Activated CD4-positive, alpha-beta T cell treated with anti-CD3 and anti-CD28 coated beads for 36 hours (primary cell): Measurements from ENCODE around the gene PLEKHH3. TPM values are rescaled to one million over a fixed set of nuclear protein-coding genes. Genes with fewer than 3 reads are reported as not detected.
"Not testable (repeated sequence)": the region's sequence is repeated elsewhere in the genome, so short reads cannot be mapped to it uniquely, and the experiment has no call there.

ENCODE experiments used
- ATAC-seq: fragments of 200-7000 bp; cut with Tn5 transposase; one replicate; pipeline ENCODE4 v1.10.0; 2021; ENCODE audit warnings: mild to moderate bottlenecking, moderate library complexity
- CTCF ChIA-PET: fragments of 350-600 bp; sonication (Branson Sonifier 250); formaldehyde crosslinking; loops from one replicate; lab custom pipeline; 2021; ENCODE audit warnings: antibody characterized with exemption; lab: Charles Lee
- POLR2A ChIA-PET: fragments of 350-600 bp; sonication (Branson Sonifier 250); formaldehyde crosslinking; loops from one replicate; lab custom pipeline; 2021; ENCODE audit warnings: antibody characterized with exemption, inconsistent platforms; lab: Charles Lee
- DNase-seq: peaks from one replicate; pipeline ENCODE4 v3.0.0-alpha.2; 2020
- H3K27ac Mint-ChIP-seq: one replicate; pipeline ENCODE4 v1.8.0; 2021; ENCODE audit warnings: mixed read lengths
- H3K27me3 Mint-ChIP-seq: one replicate; pipeline ENCODE4 v1.8.0; 2021; ENCODE audit warnings: mixed read lengths
- H3K36me3 Mint-ChIP-seq: one replicate; pipeline ENCODE4 v1.8.0; 2021; ENCODE audit warnings: low read depth, mixed read lengths
- H3K4me1 Mint-ChIP-seq: one replicate; pipeline ENCODE4 v1.8.0; 2021; ENCODE audit warnings: mixed read lengths
- H3K4me3 Mint-ChIP-seq: one replicate; pipeline ENCODE4 v1.8.0; 2021; ENCODE audit warnings: mild to moderate bottlenecking, moderate library complexity, mixed read lengths
- H3K9me3 Mint-ChIP-seq: one replicate; pipeline ENCODE4 v1.8.0; 2021; ENCODE audit warnings: low read depth, mixed read lengths
- intact Hi-C, 2 experiments: fragments of 100-400 bp; cut with DNase I in 1 of 2; cut with micrococcal nuclease in 1 of 2; formaldehyde crosslinking; loops; one replicate each; pipeline versions ENCODE4 v1.14.2 to v1.15.1; 2022 to 2024; cut with DNase I, micrococcal nuclease
- microRNA-seq: library from miRNA; unstranded; fragments of <30 nt; microRNA quantifications from one replicate; pipeline ENCODE4 v1.2.0, GENCODE V29; 2021; ENCODE audit warnings: borderline replicate concordance
- total RNA-seq, 2 experiments: library from RNA; stranded (reverse); gene quantifications; one replicate each; pipeline ENCODE4 v1.2.3, GENCODE V29; 2021

The PLEKHH3 gene
- total RNA-seq, 2 experiments from 2014 or later = 0.73 to 0.97 TPM

GRCh38 chr17:42629411-42630009 is 47.3 kb downstream of the PLEKHH3 start:
- Mint-ChIP-seq H3K36me3 (no peaks in the 10 kb centered on the region), H3K4me3 (no peak overlapping the region), H3K4me1 (no peaks in the 10 kb centered on the region), H3K9me3 (no peaks in the 10 kb centered on the region), H3K27me3 (no peaks in the 10 kb centered on the region), H3K27ac (no peak overlapping the region)
- POLR2A ChIA-PET = no interaction called here
- CTCF ChIA-PET = interaction anchor here (0.7 kb wide), 1 partner anchor 51 kb away, joined by 3 read pairs; no protein-coding TSS in a partner anchor
- DNase-seq = no peak
- intact Hi-C loops = no loop called here
- ATAC-seq = no peak

DNA sequence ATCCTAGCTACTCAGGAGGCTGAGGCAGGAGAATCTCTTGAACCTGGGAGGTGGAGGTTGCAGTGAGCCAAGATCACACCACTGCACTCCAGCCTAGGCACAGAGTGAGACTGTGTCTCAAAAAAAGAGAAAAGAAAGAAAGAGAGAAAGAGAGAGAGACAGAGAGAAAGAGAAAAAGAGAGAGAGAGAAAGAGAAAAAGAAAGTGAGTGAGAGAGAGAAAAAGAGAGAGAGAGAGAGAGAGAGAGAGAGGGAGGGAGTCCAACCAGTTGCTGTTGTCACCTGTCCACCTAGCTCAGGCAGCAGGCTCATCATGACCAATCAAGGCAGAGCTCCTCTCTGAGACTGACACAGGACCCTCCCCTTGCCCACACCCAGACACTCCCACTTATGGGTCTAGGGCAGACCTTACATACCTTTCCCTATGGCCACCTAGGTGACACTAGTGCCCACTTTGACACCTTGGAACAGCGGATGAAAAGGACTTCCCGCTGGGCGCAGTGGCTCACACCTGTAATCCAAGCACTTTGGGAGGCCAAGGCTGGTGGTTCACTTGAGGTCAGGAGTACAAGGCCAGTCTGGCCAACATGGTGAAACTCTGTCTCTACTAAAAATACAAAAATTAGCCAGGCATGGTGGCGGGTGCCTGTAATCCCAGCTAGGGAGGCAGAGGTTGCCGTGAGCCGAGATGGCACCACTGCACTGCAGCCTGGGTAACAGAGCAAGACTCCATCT is 49.6 kb downstream of the PLEKHH3 start:
- H3K27ac Mint-ChIP-seq, H3K9me3 Mint-ChIP-seq, H3K36me3 Mint-ChIP-seq, ATAC-seq, intact Hi-C loops, H3K4me1 Mint-ChIP-seq, DNase-seq, H3K27me3 Mint-ChIP-seq, H3K4me3 Mint-ChIP-seq: not testable (repeated sequence)
- ChIA-PET POLR2A (interaction anchor here (0.6 kb wide), 1 partner anchor 19 kb away, joined by 4 read pairs; no protein-coding TSS in a partner anchor), CTCF (interaction anchor here (0.7 kb wide), 1 partner anchor 35 kb away, joined by 3 read pairs; no protein-coding TSS in a partner anchor)

- Mint-ChIP-seq H3K36me3 (no peaks in the 10 kb centered on the region), H3K4me3 (no peak overlapping the region), H3K4me1 (peaks cover 2% of the 10 kb centered on the region), H3K9me3 (no peaks in the 10 kb centered on the region), H3K27ac (no peak overlapping the region), H3K27me3 (no peaks in the 10 kb centered on the region)
- no peak for ATAC-seq
- no peak for DNase-seq
- ChIA-PET POLR2A (interaction anchor here (0.7 kb wide), 1 partner anchor 40 kb away, joined by 4 read pairs; no protein-coding TSS in a partner anchor), CTCF (interaction anchor here (0.6 to 1.8 kb wide), 4 partner anchors 16 to 961 kb away, joined by 3 to 5 read pairs (median 3); no protein-coding TSS in a partner anchor)
- intact Hi-C loops = no loop called here
Observed at GRCh38 chr17:42623732-42624596, 52.8 kb downstream of the PLEKHH3 start.

GRCh38 chr17:42623271-42623670 is 53.5 kb downstream of the PLEKHH3 start:
- ATAC-seq = no peak
- POLR2A ChIA-PET = no interaction called here
- H3K36me3 Mint-ChIP-seq = no peaks in the 10 kb centered on the region

GRCh38 chr17:42621987-42622386 is 54.8 kb downstream of the PLEKHH3 start:
- H3K9me3 Mint-ChIP-seq, H3K27ac Mint-ChIP-seq, ATAC-seq, intact Hi-C loops, DNase-seq, H3K4me1 Mint-ChIP-seq, H3K4me3 Mint-ChIP-seq, H3K36me3 Mint-ChIP-seq, H3K27me3 Mint-ChIP-seq: not testable (repeated sequence)
- CTCF ChIA-PET = interaction anchor here (0.7 kb wide), 1 partner anchor 43 kb away, joined by 4 read pairs; no protein-coding TSS in a partner anchor
- POLR2A ChIA-PET = interaction anchor here (0.6 kb wide), 1 partner anchor 73 kb away, joined by 7 read pairs; no protein-coding TSS in a partner anchor

More at GRCh38 chr17:42623271-42623670, 53.5 kb downstream of the PLEKHH3 start:
- H3K27me3 Mint-ChIP-seq = no peaks in the 10 kb centered on the region
- H3K4me1 Mint-ChIP-seq = peaks cover 2% of the 10 kb centered on the region
- CTCF ChIA-PET = interaction anchor here (0.6 to 1.8 kb wide), 3 partner anchors 15 to 841 kb away, joined by 3 to 5 read pairs (median 3); no protein-coding TSS in a partner anchor
- H3K27ac Mint-ChIP-seq = no peak overlapping the region
- DNase-seq = no peak
- H3K4me3 Mint-ChIP-seq = no peak overlapping the region
- no peaks in the 10 kb centered on the region for H3K9me3 Mint-ChIP-seq
- intact Hi-C loops = no loop called here

GRCh38 chr17:42618442-42619150 is 58.2 kb downstream of the PLEKHH3 start:
- Mint-ChIP-seq H3K4me1 (no peaks in the 10 kb centered on the region), H3K36me3 (peaks cover 21% of the 10 kb centered on the region), H3K9me3 (no peaks in the 10 kb centered on the region), H3K27me3 (no peaks in the 10 kb centered on the region), H3K4me3 (no peak overlapping the region), H3K27ac (no peak overlapping the region)
- intact Hi-C loops = no loop called here
- DNase-seq (no peak), ATAC-seq (peak; percentile 39)
- ChIA-PET CTCF (interaction anchor here (0.5 to 1.2 kb wide), 3 partner anchors 11 to 28 kb away, joined by 3 to 4 read pairs (median 3); no protein-coding TSS in a partner anchor), POLR2A (interaction anchor here (0.8 kb wide), 1 partner anchor 10 kb away, joined by 3 read pairs; no protein-coding TSS in a partner anchor)

DNA sequence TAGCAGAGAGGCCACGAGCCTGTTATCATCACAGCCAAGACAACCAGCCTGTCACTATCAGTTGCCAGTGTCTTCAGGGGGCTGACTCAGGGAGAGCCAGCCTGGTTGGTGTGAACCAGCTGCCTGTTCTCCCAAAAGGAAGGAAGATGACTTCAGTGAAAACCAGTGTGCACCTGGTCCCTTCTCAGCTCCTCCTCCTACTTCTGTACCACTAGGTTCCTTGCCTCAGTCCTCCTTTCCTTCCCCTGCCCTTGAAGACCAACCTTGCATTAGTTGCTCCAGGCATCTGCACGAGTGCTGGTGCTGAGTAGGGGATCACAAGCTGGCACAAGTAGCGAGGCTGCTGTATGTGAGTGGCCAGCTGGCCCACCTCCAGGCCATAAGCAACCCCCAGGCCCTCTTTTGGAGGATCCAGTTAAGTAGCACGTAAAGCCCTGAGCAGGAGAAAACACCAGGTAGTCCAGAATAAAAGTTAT is 58.8 kb downstream of the PLEKHH3 start:
- Mint-ChIP-seq H3K4me1 (no peaks in the 10 kb centered on the region), H3K4me3 (no peak overlapping the region), H3K27me3 (no peaks in the 10 kb centered on the region), H3K9me3 (no peaks in the 10 kb centered on the region), H3K36me3 (peaks cover 23% of the 10 kb centered on the region), H3K27ac (no peak overlapping the region)
- POLR2A ChIA-PET = interaction anchor here (0.8 kb wide), 1 partner anchor 9 kb away, joined by 3 read pairs; no protein-coding TSS in a partner anchor
- CTCF ChIA-PET = interaction anchor here (0.5 to 1.2 kb wide), 3 partner anchors 10 to 29 kb away, joined by 3 to 4 read pairs (median 3); no protein-coding TSS in a partner anchor
- no peak for ATAC-seq
- intact Hi-C loops = no loop called here
- DNase-seq = no peak

Small RNA genes within 50 kb of the gene (microRNA-seq; reads per million reads assigned to microRNA genes)
- gene MIR6780A = 1.4 reads per million

Other genes starting within 250 kb of the PLEKHH3 start
- 10 to 100 TPM; 13.3 to 15.9 TPM for gene ATP6V0A1, start 218.1 kb downstream of the PLEKHH3 start, total RNA-seq
- 10 to 100 TPM in 1 of 2 experiments, 1 to 10 TPM in 1; 9.7 to 12.5 TPM for gene NAGLU, start 140.8 kb downstream of the PLEKHH3 start, total RNA-seq
- gene HSD17B1, start 124.1 kb downstream of the PLEKHH3 start, total RNA-seq = under 1 TPM; 0.35 to 0.41 TPM
- gene COASY, start 114.8 kb downstream of the PLEKHH3 start, total RNA-seq = 100 to 1,000 TPM in 1 of 2 experiments, 10 to 100 TPM in 1; 83.3 to 105 TPM
- gene MLX, start 109.9 kb downstream of the PLEKHH3 start, total RNA-seq = 10 to 100 TPM; 38.7 to 40.7 TPM
- 10 to 100 TPM; 27.0 to 28.9 TPM for gene PSMC3IP, start 99.3 kb downstream of the PLEKHH3 start, total RNA-seq
- 10 to 100 TPM; 28.3 to 30.9 TPM for gene RETREG3, start 67.6 kb downstream of the PLEKHH3 start, total RNA-seq
- 100 to 1,000 TPM in 1 of 2 experiments, 10 to 100 TPM in 1; 76.1 to 102 TPM for gene TUBG1, start 67.3 kb downstream of the PLEKHH3 start, total RNA-seq
- gene TUBG2, start 17.7 kb downstream of the PLEKHH3 start, total RNA-seq = 1 to 10 TPM; 9.0 to 9.2 TPM
- under 1 TPM; 0.18 to 0.37 TPM for gene CCR10, start 4.8 kb upstream of the PLEKHH3 start, total RNA-seq
- 1 to 10 TPM; 1.2 to 1.4 TPM for gene CNTNAP1, start 5.5 kb upstream of the PLEKHH3 start, total RNA-seq
- gene EZH1, start 68.0 kb upstream of the PLEKHH3 start, total RNA-seq = 10 to 100 TPM; 28.6 to 29.5 TPM
- gene RAMP2, start 84.2 kb upstream of the PLEKHH3 start, total RNA-seq = not detected
- 10 to 100 TPM; 62.5 to 64.0 TPM for gene VPS25, start 96.5 kb upstream of the PLEKHH3 start, total RNA-seq
- under 1 TPM; 0.42 to 0.64 TPM for gene WNK4, start 103.6 kb upstream of the PLEKHH3 start, total RNA-seq
- 10 to 100 TPM; 30.1 to 31.4 TPM for gene COA3, start 121.7 kb upstream of the PLEKHH3 start, total RNA-seq
- not detected for gene CNTD1, start 121.9 kb upstream of the PLEKHH3 start, total RNA-seq
- gene BECN1, start 147.3 kb upstream of the PLEKHH3 start, total RNA-seq = 100 to 1,000 TPM in 1 of 2 experiments, 10 to 100 TPM in 1; 69.1 to 101 TPM
- gene PSME3, start 156.4 kb upstream of the PLEKHH3 start, total RNA-seq = 100 to 1,000 TPM; 116 to 118 TPM
- gene AOC2, start 167.6 kb upstream of the PLEKHH3 start, total RNA-seq = 1 to 10 TPM; 1.7 to 1.9 TPM
- 1 to 10 TPM; 1.2 to 2.0 TPM for gene AOC3, start 174.2 kb upstream of the PLEKHH3 start, total RNA-seq
- gene G6PC1, start 223.8 kb upstream of the PLEKHH3 start, total RNA-seq = not detected